Kidney (tissue), 14 donors: ENCODE data around the gene HYLS1. TPM values are rescaled to one million over a fixed set of nuclear protein-coding genes. Genes with fewer than 3 reads are reported as not detected.

Source experiments
- DNase-seq, 5 donors: peaks; one replicate each; pipeline ENCODE4 v3.0.0-alpha.2; 2013 to 2020
- FAIRE-seq: peaks from 2 replicates; lab custom pipeline; 2012; peaks lifted over from hg19 to GRCh38; lab: Jason Lieb, UNC
- H3K27ac ChIP-seq, 2 donors: one replicate each; pipeline ENCODE4 v1.7.0; 2013; ENCODE audit warnings: low read depth in 2 of 2, low read length in 2 of 2, inconsistent platforms in 1 of 2
- H3K27me3 ChIP-seq: one replicate; pipeline ENCODE4 v1.7.1; 2013; ENCODE audit warnings: low read length, inconsistent platforms; ENCODE audit not compliant: control insufficient read depth, insufficient read depth
- H3K36me3 ChIP-seq, 3 donors: one replicate each; pipeline versions ENCODE4 v1.7.0 to v1.7.1; 2013; ENCODE audit warnings: low read length in 3 of 3, control low read depth in 1 of 3, inconsistent platforms in 1 of 3; ENCODE audit not compliant: insufficient read depth in 3 of 3, control insufficient read depth in 2 of 3
- H3K4me1 ChIP-seq, 3 donors: one replicate each; pipeline versions ENCODE4 v1.7.0 to v1.7.1; 2013; ENCODE audit warnings: low read length in 3 of 3, inconsistent platforms in 1 of 3, low read depth in 1 of 3; ENCODE audit not compliant: control insufficient read depth in 2 of 3, insufficient read depth in 2 of 3
- H3K4me3 ChIP-seq, 3 donors: one replicate each; pipeline versions ENCODE4 v1.7.0 to v1.8.1; 2013; ENCODE audit warnings: low read length in 3 of 3, control low read depth in 1 of 3, inconsistent platforms in 1 of 3
- H3K9ac ChIP-seq, 3 donors: one replicate each; pipeline versions ENCODE4 v1.7.0 to v1.7.1; 2013; ENCODE audit warnings: low read length in 3 of 3, control low read depth in 1 of 3, inconsistent platforms in 1 of 3
- H3K9me3 ChIP-seq, 3 donors: one replicate each; pipeline versions ENCODE4 v1.7.0 to v1.7.1; 2013; ENCODE audit warnings: low read length in 3 of 3, control low read depth in 1 of 3, inconsistent platforms in 1 of 3; ENCODE audit not compliant: control insufficient read depth in 2 of 3, insufficient read depth in 1 of 3
- intact Hi-C: fragments of 100-400 bp; cut with DNase I; formaldehyde crosslinking; loops from one replicate; pipeline ENCODE4 v1.11.1; 2022
- polyA plus RNA-seq: library from polyadenylated mRNA; stranded (reverse); fragments of 350-450 nt; fragmentation: Illumina TruSeq; extraction: RNeasy Lipid Tissue Mini Kit (QIAGEN cat#74804); gene quantifications from one replicate; pipeline ENCODE4 v1.2.3, GENCODE V29; 2014; ENCODE audit warnings: low read depth, low replicate concordance; ENCODE audit not compliant: insufficient read depth
- total RNA-seq: library from RNA; stranded (reverse); fragmentation: NEBNext Ultra II Directional; extraction: Animal tissue kit (Norgen Biotek cat#: 25700); gene quantifications from one replicate; pipeline ENCODE4 v1.2.1, GENCODE V29; 2021
- TF ChIP-seq, protein P1 (sequence below): IDR thresholded peaks from 3 replicates; pipeline ENCODE4 v1.5.1; 2012; ENCODE audit warnings: mild to moderate bottlenecking, moderate library complexity, borderline replicate concordance; ENCODE audit not compliant: insufficient read depth; ENCODE audit errors: extremely low read depth
- donor health status: control.
- donor health status: control.
- donor health status: control.
- donor health status: control.
- donor health status: control.
- donor health status: DM: yes; HTN: yes; CAD: no.
- donor health status: Normal renal cell carcinoma (clear cell type).

Gene HYLS1
- total and polyA plus RNA-seq, 2 donors from 2014 or later = 3.0 to 4.9 TPM

DNA sequence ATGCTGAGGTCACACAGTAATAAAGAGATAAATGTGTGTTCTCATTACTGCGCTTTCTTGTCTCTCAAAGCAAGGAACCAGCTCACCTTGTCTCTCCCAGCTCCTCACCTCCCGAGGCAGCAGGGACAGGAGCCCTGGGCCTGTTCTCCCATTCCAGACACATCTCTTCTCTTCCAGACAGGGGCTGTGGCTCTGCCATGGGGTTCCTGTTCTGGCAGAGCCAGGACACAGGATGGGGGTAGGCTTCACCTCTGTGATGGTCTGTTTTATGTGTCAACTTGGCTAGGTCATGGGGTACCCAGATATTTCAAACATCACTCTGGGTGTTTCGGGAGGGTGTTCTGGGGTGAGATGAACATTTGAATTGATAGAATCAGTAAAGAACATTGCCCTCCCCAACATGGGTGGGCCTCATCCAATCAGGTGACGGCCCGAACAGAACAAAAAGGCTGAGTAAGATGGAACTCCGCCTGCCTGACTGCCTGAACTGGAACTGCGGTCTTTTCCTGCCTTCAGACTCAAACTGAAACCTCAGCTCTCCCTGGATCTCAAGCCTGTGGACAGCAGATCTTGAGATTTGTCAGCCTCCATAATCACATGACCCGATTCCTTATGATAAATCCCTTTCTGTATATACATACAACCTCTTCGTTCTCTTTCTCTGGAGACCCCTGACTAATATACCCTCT is 56.3 kb downstream of the HYLS1 start:
- no peaks in the 10 kb centered on the region for H3K9me3 ChIP-seq
- TF ChIP-seq, protein P1, sequence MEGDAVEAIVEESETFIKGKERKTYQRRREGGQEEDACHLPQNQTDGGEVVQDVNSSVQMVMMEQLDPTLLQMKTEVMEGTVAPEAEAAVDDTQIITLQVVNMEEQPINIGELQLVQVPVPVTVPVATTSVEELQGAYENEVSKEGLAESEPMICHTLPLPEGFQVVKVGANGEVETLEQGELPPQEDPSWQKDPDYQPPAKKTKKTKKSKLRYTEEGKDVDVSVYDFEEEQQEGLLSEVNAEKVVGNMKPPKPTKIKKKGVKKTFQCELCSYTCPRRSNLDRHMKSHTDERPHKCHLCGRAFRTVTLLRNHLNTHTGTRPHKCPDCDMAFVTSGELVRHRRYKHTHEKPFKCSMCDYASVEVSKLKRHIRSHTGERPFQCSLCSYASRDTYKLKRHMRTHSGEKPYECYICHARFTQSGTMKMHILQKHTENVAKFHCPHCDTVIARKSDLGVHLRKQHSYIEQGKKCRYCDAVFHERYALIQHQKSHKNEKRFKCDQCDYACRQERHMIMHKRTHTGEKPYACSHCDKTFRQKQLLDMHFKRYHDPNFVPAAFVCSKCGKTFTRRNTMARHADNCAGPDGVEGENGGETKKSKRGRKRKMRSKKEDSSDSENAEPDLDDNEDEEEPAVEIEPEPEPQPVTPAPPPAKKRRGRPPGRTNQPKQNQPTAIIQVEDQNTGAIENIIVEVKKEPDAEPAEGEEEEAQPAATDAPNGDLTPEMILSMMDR = no peak
- no peak overlapping the region for H3K9ac ChIP-seq
- no peaks in the 10 kb centered on the region for H3K4me1 ChIP-seq
- intact Hi-C loops = no loop called here
- no peaks in the 10 kb centered on the region for H3K27me3 ChIP-seq
- H3K4me3 ChIP-seq = no peak overlapping the region
- DNase-seq = no peak
- no peak overlapping the region for H3K27ac ChIP-seq
- no peak for FAIRE-seq
- no peaks in the 10 kb centered on the region for H3K36me3 ChIP-seq

DNA sequence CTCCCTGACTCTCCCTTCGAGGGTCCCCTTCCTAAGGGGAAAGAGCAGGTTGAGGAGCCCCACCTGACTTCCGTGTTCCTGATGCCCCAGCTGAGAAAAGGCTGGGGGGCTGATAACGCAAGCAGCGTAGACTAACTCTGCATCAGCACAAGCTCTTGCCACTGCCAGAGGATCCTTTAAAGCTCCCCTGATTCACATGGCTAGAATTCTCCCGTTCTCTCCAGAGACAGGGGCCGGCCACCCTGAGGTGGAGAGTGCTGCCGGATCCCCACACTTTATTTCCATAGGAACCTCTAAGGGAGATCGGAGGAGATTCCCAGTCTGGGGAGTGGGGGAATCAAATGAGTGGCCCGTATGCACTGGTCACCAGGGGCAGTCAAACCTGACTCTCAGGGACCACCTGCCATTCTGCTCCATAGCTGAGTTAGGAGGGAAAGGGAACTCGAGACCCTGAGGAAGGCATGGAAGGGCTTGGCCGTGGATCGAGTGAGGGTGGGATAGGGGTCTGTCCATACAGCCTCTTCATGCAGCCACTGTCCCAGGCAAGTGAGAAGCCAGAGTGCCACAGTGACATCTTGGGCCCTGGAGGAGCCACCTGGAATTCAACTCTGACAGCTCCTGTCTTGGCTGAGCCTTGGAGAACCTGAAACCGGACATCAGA is 57.0 kb downstream of the HYLS1 start:
- Histone ChIP-seq H3K4me3 (no peak overlapping the region), H3K27me3 (no peaks in the 10 kb centered on the region), H3K27ac (no peak overlapping the region), H3K36me3 (no peaks in the 10 kb centered on the region), H3K9me3 (no peaks in the 10 kb centered on the region), H3K4me1 (no peaks in the 10 kb centered on the region), H3K9ac (no peak overlapping the region)
- FAIRE-seq = no peak
- TF ChIP-seq, protein P1 = no peak
- intact Hi-C loops = no loop called here
- no peak for DNase-seq

DNA sequence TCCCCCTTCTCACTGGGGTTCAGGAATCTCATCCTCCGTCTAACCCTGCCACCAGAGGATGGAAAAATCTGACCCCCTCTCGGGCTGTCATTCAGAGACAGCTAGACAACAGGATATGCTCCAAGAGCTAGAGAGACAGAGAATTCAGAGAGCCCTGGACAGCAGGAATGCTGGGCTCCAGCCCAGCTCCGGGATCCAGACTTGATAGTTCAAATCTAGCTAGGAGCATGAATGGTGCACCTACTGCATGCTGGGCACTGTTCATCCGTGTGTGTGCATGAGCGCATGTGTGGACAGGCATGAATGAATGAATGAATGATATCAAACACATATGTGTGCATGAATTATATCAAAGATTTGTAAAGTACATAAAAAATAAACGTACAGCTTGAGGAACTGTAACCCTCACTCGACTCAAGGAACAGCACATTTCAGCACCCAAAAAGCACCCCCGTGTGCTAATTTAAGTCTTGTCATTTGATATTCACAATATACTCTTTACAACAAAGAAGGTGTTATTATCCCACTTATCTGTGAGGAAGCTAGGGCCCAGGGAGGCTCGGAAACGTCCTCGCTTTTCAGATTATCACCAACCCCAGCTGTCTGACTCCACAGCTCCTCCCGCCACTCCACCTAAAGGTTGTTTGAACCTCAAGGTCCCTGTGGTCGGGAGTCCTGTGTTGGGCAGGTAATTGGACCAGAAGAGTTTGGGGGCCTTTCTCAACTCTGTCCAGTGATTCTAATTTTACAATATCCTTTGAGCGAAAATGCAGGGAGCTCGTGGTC is 57.7 kb downstream of the HYLS1 start:
- Histone ChIP-seq H3K36me3 (no peaks in the 10 kb centered on the region), H3K4me1 (no peaks in the 10 kb centered on the region), H3K4me3 (no peak overlapping the region), H3K9ac (no peak overlapping the region), H3K27me3 (no peaks in the 10 kb centered on the region), H3K9me3 (no peaks in the 10 kb centered on the region), H3K27ac (no peak overlapping the region)
- DNase-seq = no peak
- FAIRE-seq = no peak
- intact Hi-C loops = no loop called here
- TF ChIP-seq, protein P1 = no peak
